H9 (cell line): ENCODE measurements around the gene CTNNB1. TPM values are rescaled to one million over a fixed set of nuclear protein-coding genes. Genes with fewer than 3 reads are reported as not detected.

ENCODE experiments used
- DNase-seq: peaks from one replicate; pipeline ENCODE4 v3.0.0-alpha.2; 2017
- H2AFZ ChIP-seq: one replicate; pipeline ENCODE4 v1.6.1; 2013; ENCODE audit warnings: mild to moderate bottlenecking, low read length, control low read depth, moderate library complexity
- H2AK5ac ChIP-seq: 2 replicates; pipeline ENCODE4 v1.6.1; 2013; ENCODE audit warnings: low read length, control low read depth, mixed read lengths; ENCODE audit not compliant: insufficient read length
- H2BK120ac ChIP-seq: one replicate; pipeline ENCODE4 v1.6.1; 2013; ENCODE audit warnings: low read depth, mild to moderate bottlenecking, low read length, control low read depth, inconsistent platforms; ENCODE audit not compliant: poor library complexity, severe bottlenecking
- H2BK12ac ChIP-seq: 2 replicates; pipeline ENCODE4 v1.6.1; 2013; ENCODE audit warnings: low read length, control low read depth, mixed read lengths, low read depth; ENCODE audit not compliant: insufficient read length
- H2BK15ac ChIP-seq: 2 replicates; pipeline ENCODE4 v1.6.1; 2013; ENCODE audit warnings: low read depth, low read length, control low read depth
- H2BK20ac ChIP-seq: one replicate; pipeline ENCODE4 v1.6.1; 2013; ENCODE audit warnings: low read depth, mild to moderate bottlenecking, low read length, control low read depth, inconsistent platforms; ENCODE audit not compliant: poor library complexity, severe bottlenecking
- H2BK5ac ChIP-seq: 2 replicates; pipeline ENCODE4 v1.6.1; 2013; ENCODE audit warnings: low read length, control low read depth, mixed read lengths; ENCODE audit not compliant: insufficient read length
- H3K14ac ChIP-seq: 2 replicates; pipeline ENCODE4 v1.6.1; 2013; ENCODE audit warnings: low read length, control low read depth; ENCODE audit not compliant: insufficient read depth
- H3K18ac ChIP-seq: 2 replicates; pipeline ENCODE4 v1.6.1; 2013; ENCODE audit warnings: low read depth, mild to moderate bottlenecking, mixed read lengths, low read length, control low read depth; ENCODE audit not compliant: insufficient read length
- H3K23ac ChIP-seq: 2 replicates; pipeline ENCODE4 v1.6.1; 2013; ENCODE audit warnings: low read length, control low read depth, mixed read lengths, low read depth; ENCODE audit not compliant: insufficient read length
- H3K23me2 ChIP-seq: 2 replicates; pipeline ENCODE4 v1.6.1; 2013; ENCODE audit warnings: low read depth, mild to moderate bottlenecking, mixed read lengths, low read length, control low read depth; ENCODE audit not compliant: insufficient read length, poor library complexity, severe bottlenecking
- H3K27ac ChIP-seq: 2 replicates; pipeline ENCODE4 v1.5.1; 2013; ENCODE audit warnings: low read length, control low read depth, mixed read lengths, low read depth; ENCODE audit not compliant: insufficient read length
- H3K27me3 ChIP-seq: 2 replicates; pipeline ENCODE4 v1.6.1; 2013; ENCODE audit warnings: low read length, control low read depth, inconsistent platforms; ENCODE audit not compliant: insufficient read depth
- H3K4ac ChIP-seq: 2 replicates; pipeline ENCODE4 v1.6.1; 2013; ENCODE audit warnings: low read depth, mild to moderate bottlenecking, control low read depth, inconsistent platforms, low read length, moderate library complexity
- H3K4me1 ChIP-seq: 2 replicates; pipeline ENCODE4 v1.6.1; 2013; ENCODE audit warnings: low read length, control low read depth, inconsistent platforms; ENCODE audit not compliant: insufficient read depth
- H3K4me2 ChIP-seq: 2 replicates; pipeline ENCODE4 v1.6.1; 2013; ENCODE audit warnings: low read length, control low read depth, mixed read lengths; ENCODE audit not compliant: insufficient read length, insufficient read depth
- H3K56ac ChIP-seq: 2 replicates; pipeline ENCODE4 v1.6.1; 2013; ENCODE audit warnings: low read depth, mild to moderate bottlenecking, mixed read lengths, low read length, control low read depth; ENCODE audit not compliant: insufficient read length
- H3K79me1 ChIP-seq: 2 replicates; pipeline ENCODE4 v1.6.1; 2013; ENCODE audit warnings: low read depth, mild to moderate bottlenecking, moderate library complexity, low read length, control low read depth, inconsistent platforms; ENCODE audit not compliant: insufficient read depth, poor library complexity, severe bottlenecking
- H3K79me2 ChIP-seq: 2 replicates; pipeline ENCODE4 v1.6.1; 2013; ENCODE audit warnings: low read length, control low read depth, inconsistent platforms; ENCODE audit not compliant: insufficient read depth
- H3K9ac ChIP-seq: 2 replicates; pipeline ENCODE4 v1.6.1; 2013; ENCODE audit warnings: low read length, control low read depth, mixed read lengths; ENCODE audit not compliant: insufficient read length; ENCODE audit errors: extremely low read depth
- H3K9me3 ChIP-seq: one replicate; pipeline ENCODE4 v1.6.1; 2013; ENCODE audit warnings: low read depth, low read length, inconsistent platforms; ENCODE audit not compliant: control insufficient read depth
- H3T11ph ChIP-seq: one replicate; pipeline ENCODE4 v1.6.1; 2013; ENCODE audit warnings: mild to moderate bottlenecking, low read length, control low read depth, inconsistent platforms
- H4K20me1 ChIP-seq: one replicate; pipeline ENCODE4 v1.6.1; 2013; ENCODE audit not compliant: control insufficient read depth, insufficient read length, insufficient read depth
- H4K5ac ChIP-seq: 2 replicates; pipeline ENCODE4 v1.6.1; 2013; ENCODE audit warnings: low read depth, mild to moderate bottlenecking, mixed read lengths, low read length, control low read depth; ENCODE audit not compliant: insufficient read length
- H4K8ac ChIP-seq: replicated peaks from 2 replicates; pipeline ENCODE4 v1.6.1; 2013; ENCODE audit warnings: low read length, control low read depth, mixed read lengths, low read depth; ENCODE audit not compliant: insufficient read length
- H4K91ac ChIP-seq: 2 replicates; pipeline ENCODE4 v1.6.1; 2013; ENCODE audit warnings: low read depth, mild to moderate bottlenecking, moderate library complexity, mixed read lengths, low read length, control low read depth; ENCODE audit not compliant: insufficient read length
- H3K27ac Mint-ChIP-seq, 3 experiments: 2 replicates in 2 of 3; 3 replicates in 1 of 3; pipeline ENCODE4 v1.8.0; 2020 to 2021; ENCODE audit warnings: mixed read lengths in 3 of 3, mild to moderate bottlenecking in 1 of 3, moderate library complexity in 1 of 3
- H3K27me3 Mint-ChIP-seq: 2 replicates; pipeline ENCODE4 v1.8.0; 2021; ENCODE audit warnings: low read depth, mild to moderate bottlenecking, moderate library complexity, mixed read lengths
- H3K36me3 Mint-ChIP-seq, 3 experiments: 2 replicates in 2 of 3; 3 replicates in 1 of 3; pipeline ENCODE4 v1.8.0; 2020 to 2021; ENCODE audit warnings: low read depth in 3 of 3, mixed read lengths in 3 of 3; ENCODE audit not compliant: insufficient read depth in 1 of 3
- H3K4me1 Mint-ChIP-seq, 2 experiments: 2 replicates each; pipeline ENCODE4 v1.8.0; 2020; ENCODE audit warnings: mixed read lengths in 2 of 2
- H3K4me3 Mint-ChIP-seq, 2 experiments: 2 replicates in 1 of 2; 3 replicates in 1 of 2; pipeline ENCODE4 v1.8.0; 2020 to 2021; ENCODE audit warnings: mild to moderate bottlenecking in 2 of 2, mixed read lengths in 2 of 2, moderate library complexity in 1 of 2
- H3K9me3 Mint-ChIP-seq, 2 experiments: 2 replicates in 1 of 2; 3 replicates in 1 of 2; pipeline ENCODE4 v1.8.0; 2020; ENCODE audit warnings: mild to moderate bottlenecking in 2 of 2, mixed read lengths in 2 of 2, moderate library complexity in 1 of 2
- WGBS: extraction: QIAGEN DNeasy Blood & Tissue Kit; methylation state at CpG from one replicate; pipeline ENCODE4 v1.1.7; 2013; ENCODE audit warnings: missing lambda C conversion rate, low lambda C conversion rate, mixed read lengths; ENCODE audit not compliant: insufficient read length; ENCODE audit errors: extremely low coverage; 5-methylcytosine and 5-hydroxymethylcytosine counted together
- total RNA-seq: library from RNA; stranded (reverse); gene quantifications from 2 replicates; pipeline ENCODE4 v1.2.1, GENCODE V29; 2021
- TF ChIP-seq, protein P1 (sequence below): fragments of 200-600 bp; sonication (generic); conservative IDR thresholded peaks from 3 replicates; pipeline ENCODE4 v1.8.0; 2021; ENCODE audit warnings: antibody characterized with exemption, mild to moderate bottlenecking

Gene CTNNB1
- total RNA-seq, 1 experiment from 2014 or later, result 500 TPM

- H3K56ac ChIP-seq, result no peak overlapping the region
- no peak overlapping the region for H3K27ac ChIP-seq
- H3K14ac ChIP-seq, result no peak overlapping the region
- no peaks in the 10 kb centered on the region for H3K27me3 ChIP-seq
- no peaks in the 10 kb centered on the region for H4K20me1 ChIP-seq
- H3T11ph ChIP-seq, result no peak overlapping the region
- Mint-ChIP-seq H3K4me1 (peaks cover 7 to 8% of the 10 kb centered on the region in 2 experiments), H3K4me3 (no peak overlapping the region), H3K27me3 (no peaks in the 10 kb centered on the region; the same call in 1 of the 2 replicates), H3K9me3 (peaks cover 8 to 12% of the 10 kb centered on the region in 2 experiments; a peak in 4 of 5 replicates), H3K36me3 (peaks cover 0 to 8% (median 0%) of the 10 kb centered on the region in 3 experiments; a peak in 5 of 7 replicates), H3K27ac (no peak overlapping the region)
- H4K8ac ChIP-seq, result no peak overlapping the region
- no peak overlapping the region for H2AK5ac ChIP-seq
- no peak overlapping the region for H4K5ac ChIP-seq
- no CpG with 5 or more reads among the region's 1 CpG for WGBS
- H3K23ac ChIP-seq, result no peak overlapping the region
- H3K79me2 ChIP-seq, result no peaks in the 10 kb centered on the region
- no peak overlapping the region for H2BK12ac ChIP-seq
- no peak overlapping the region for H2BK120ac ChIP-seq
- H3K4me1 ChIP-seq, result no peaks in the 10 kb centered on the region; the same call in 1 of the 2 replicates
- no peak overlapping the region for H4K91ac ChIP-seq
- no peak overlapping the region for H3K18ac ChIP-seq
- TF ChIP-seq, protein P1, sequence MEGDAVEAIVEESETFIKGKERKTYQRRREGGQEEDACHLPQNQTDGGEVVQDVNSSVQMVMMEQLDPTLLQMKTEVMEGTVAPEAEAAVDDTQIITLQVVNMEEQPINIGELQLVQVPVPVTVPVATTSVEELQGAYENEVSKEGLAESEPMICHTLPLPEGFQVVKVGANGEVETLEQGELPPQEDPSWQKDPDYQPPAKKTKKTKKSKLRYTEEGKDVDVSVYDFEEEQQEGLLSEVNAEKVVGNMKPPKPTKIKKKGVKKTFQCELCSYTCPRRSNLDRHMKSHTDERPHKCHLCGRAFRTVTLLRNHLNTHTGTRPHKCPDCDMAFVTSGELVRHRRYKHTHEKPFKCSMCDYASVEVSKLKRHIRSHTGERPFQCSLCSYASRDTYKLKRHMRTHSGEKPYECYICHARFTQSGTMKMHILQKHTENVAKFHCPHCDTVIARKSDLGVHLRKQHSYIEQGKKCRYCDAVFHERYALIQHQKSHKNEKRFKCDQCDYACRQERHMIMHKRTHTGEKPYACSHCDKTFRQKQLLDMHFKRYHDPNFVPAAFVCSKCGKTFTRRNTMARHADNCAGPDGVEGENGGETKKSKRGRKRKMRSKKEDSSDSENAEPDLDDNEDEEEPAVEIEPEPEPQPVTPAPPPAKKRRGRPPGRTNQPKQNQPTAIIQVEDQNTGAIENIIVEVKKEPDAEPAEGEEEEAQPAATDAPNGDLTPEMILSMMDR, result no peak
- no peak overlapping the region for H3K4me2 ChIP-seq
- H2AFZ ChIP-seq, result no peak overlapping the region
- no peak overlapping the region for H2BK5ac ChIP-seq
- no peak overlapping the region for H3K4ac ChIP-seq
- H2BK20ac ChIP-seq, result no peak overlapping the region
- H3K9ac ChIP-seq, result no peak overlapping the region
- no peak for DNase-seq
- H3K23me2 ChIP-seq, result no peaks in the 10 kb centered on the region
- H3K9me3 ChIP-seq, result no peaks in the 10 kb centered on the region
- no peak overlapping the region for H2BK15ac ChIP-seq
- H3K79me1 ChIP-seq, result no peaks in the 10 kb centered on the region
These were observed 73.4 kb downstream of the CTNNB1 start for GRCh38 chr3:41272667-41273066.
